NCI-H1048 (cell line): ENCODE data around the gene PMF1.

ENCODE experiments used
- DNase-seq: peaks from one replicate; lab custom pipeline; 2025; lab: John Stamatoyannopoulos, UW

PMF1 gene

GRCh38 chr1:156236164-156236563, 23.4 kb downstream of the PMF1 start:
- no peak for DNase-seq

GRCh38 chr1:156238248-156238647, 25.4 kb downstream of the PMF1 start:
- no peak for DNase-seq

GRCh38 chr1:156241311-156241811, 28.6 kb downstream of the PMF1 start:
- DNase-seq, result no peak

- DNase-seq, result no peak
Measured at GRCh38 chr1:156241926-156242325, 29.1 kb downstream of the PMF1 start, which contains the start of gene BGLAP. Gene BGLAP, plus strand, starts transcription at chr1:156242184. Its CDS starts 48 bp downstream, at chr1:156242232.

GRCh38 chr1:156242738-156243137, 29.9 kb downstream of the PMF1 start:
- DNase-seq, result no peak

GRCh38 chr1:156244126-156244525, 31.3 kb downstream of the PMF1 start:
- no peak for DNase-seq

GRCh38 chr1:156244712-156245111, 31.9 kb downstream of the PMF1 start:
- no peak for DNase-seq

GRCh38 chr1:156245451-156246232, 32.8 kb downstream of the PMF1 start:
- DNase-seq, result no peak

GRCh38 chr1:156246241-156246780, 33.5 kb downstream of the PMF1 start:
- DNase-seq, result no peak

- no peak for DNase-seq
Measured at GRCh38 chr1:156246781-156247459, 34.1 kb downstream of the PMF1 start.

GRCh38 chr1:156247460-156248322, 34.9 kb downstream of the PMF1 start, which contains the start of gene PAQR6:
Gene PAQR6, minus strand, starts transcription at chr1:156248056. Its CDS starts 1,325 bp downstream, at chr1:156246731.
- DNase-seq, result no peak

GRCh38 chr1:156248323-156248683, 35.5 kb downstream of the PMF1 start:
- no peak for DNase-seq

- no peak for DNase-seq
Measured at GRCh38 chr1:156249593-156249992, 36.8 kb downstream of the PMF1 start.

- DNase-seq, result no peak
Measured at GRCh38 chr1:156251527-156251926, 38.7 kb downstream of the PMF1 start.

- DNase-seq, result no peak
Measured at GRCh38 chr1:156253634-156254033, 40.8 kb downstream of the PMF1 start.

- no peak for DNase-seq
Measured at GRCh38 chr1:156257711-156258110, 44.9 kb downstream of the PMF1 start.

- DNase-seq, result no peak
Measured at GRCh38 chr1:156258859-156259258, 46.1 kb downstream of the PMF1 start.

- no peak for DNase-seq
Measured at GRCh38 chr1:156259805-156260204, 47.0 kb downstream of the PMF1 start.

GRCh38 chr1:156260896-156261295, 48.1 kb downstream of the PMF1 start:
- DNase-seq, result no peak

GRCh38 chr1:156262461-156263287, 49.9 kb downstream of the PMF1 start:
- no peak for DNase-seq

GRCh38 chr1:156263288-156263655, 50.5 kb downstream of the PMF1 start:
- no peak for DNase-seq
